NT2/D1 (cell line): ENCODE results near the gene TMEM60.

Source experiments
- YY1 ChIP-seq: IDR thresholded peaks from 2 replicates; pipeline ENCODE4 v1.6.1; 2011; ENCODE audit not compliant: insufficient read length, insufficient read depth
- ZNF274 ChIP-seq: IDR thresholded peaks from 2 replicates; pipeline ENCODE4 v1.6.1; 2011; ENCODE audit warnings: mild to moderate bottlenecking, low read depth, low read length

- no peak for TF ChIP-seq YY1
- no peak for TF ChIP-seq ZNF274
These were observed 40.8 kb upstream of the TMEM60 start for GRCh38 chr7:77838929-77839491.
